H9 (cell line): ENCODE data around the gene UCHL1. TPM values are rescaled to one million over a fixed set of nuclear protein-coding genes. Genes with fewer than 3 reads are reported as not detected.

ENCODE experiments used
- DNase-seq: peaks from one replicate; pipeline ENCODE4 v3.0.0-alpha.2; 2017
- H2AFZ ChIP-seq: one replicate; pipeline ENCODE4 v1.6.1; 2013; ENCODE audit warnings: mild to moderate bottlenecking, low read length, control low read depth, moderate library complexity
- H2AK5ac ChIP-seq: 2 replicates; pipeline ENCODE4 v1.6.1; 2013; ENCODE audit warnings: low read length, control low read depth, mixed read lengths; ENCODE audit not compliant: insufficient read length
- H2BK120ac ChIP-seq: one replicate; pipeline ENCODE4 v1.6.1; 2013; ENCODE audit warnings: low read depth, mild to moderate bottlenecking, low read length, control low read depth, inconsistent platforms; ENCODE audit not compliant: poor library complexity, severe bottlenecking
- H2BK12ac ChIP-seq: 2 replicates; pipeline ENCODE4 v1.6.1; 2013; ENCODE audit warnings: low read length, control low read depth, mixed read lengths, low read depth; ENCODE audit not compliant: insufficient read length
- H2BK15ac ChIP-seq: 2 replicates; pipeline ENCODE4 v1.6.1; 2013; ENCODE audit warnings: low read depth, low read length, control low read depth
- H2BK20ac ChIP-seq: one replicate; pipeline ENCODE4 v1.6.1; 2013; ENCODE audit warnings: low read depth, mild to moderate bottlenecking, low read length, control low read depth, inconsistent platforms; ENCODE audit not compliant: poor library complexity, severe bottlenecking
- H2BK5ac ChIP-seq: 2 replicates; pipeline ENCODE4 v1.6.1; 2013; ENCODE audit warnings: low read length, control low read depth, mixed read lengths; ENCODE audit not compliant: insufficient read length
- H3K14ac ChIP-seq: 2 replicates; pipeline ENCODE4 v1.6.1; 2013; ENCODE audit warnings: low read length, control low read depth; ENCODE audit not compliant: insufficient read depth
- H3K18ac ChIP-seq: 2 replicates; pipeline ENCODE4 v1.6.1; 2013; ENCODE audit warnings: low read depth, mild to moderate bottlenecking, mixed read lengths, low read length, control low read depth; ENCODE audit not compliant: insufficient read length
- H3K23ac ChIP-seq: 2 replicates; pipeline ENCODE4 v1.6.1; 2013; ENCODE audit warnings: low read length, control low read depth, mixed read lengths, low read depth; ENCODE audit not compliant: insufficient read length
- H3K23me2 ChIP-seq: 2 replicates; pipeline ENCODE4 v1.6.1; 2013; ENCODE audit warnings: low read depth, mild to moderate bottlenecking, mixed read lengths, low read length, control low read depth; ENCODE audit not compliant: insufficient read length, poor library complexity, severe bottlenecking
- H3K27ac ChIP-seq: 2 replicates; pipeline ENCODE4 v1.5.1; 2013; ENCODE audit warnings: low read length, control low read depth, mixed read lengths, low read depth; ENCODE audit not compliant: insufficient read length
- H3K27me3 ChIP-seq: 2 replicates; pipeline ENCODE4 v1.6.1; 2013; ENCODE audit warnings: low read length, control low read depth, inconsistent platforms; ENCODE audit not compliant: insufficient read depth
- H3K4ac ChIP-seq: 2 replicates; pipeline ENCODE4 v1.6.1; 2013; ENCODE audit warnings: low read depth, mild to moderate bottlenecking, control low read depth, inconsistent platforms, low read length, moderate library complexity
- H3K4me1 ChIP-seq: 2 replicates; pipeline ENCODE4 v1.6.1; 2013; ENCODE audit warnings: low read length, control low read depth, inconsistent platforms; ENCODE audit not compliant: insufficient read depth
- H3K4me2 ChIP-seq: 2 replicates; pipeline ENCODE4 v1.6.1; 2013; ENCODE audit warnings: low read length, control low read depth, mixed read lengths; ENCODE audit not compliant: insufficient read length, insufficient read depth
- H3K56ac ChIP-seq: 2 replicates; pipeline ENCODE4 v1.6.1; 2013; ENCODE audit warnings: low read depth, mild to moderate bottlenecking, mixed read lengths, low read length, control low read depth; ENCODE audit not compliant: insufficient read length
- H3K79me1 ChIP-seq: 2 replicates; pipeline ENCODE4 v1.6.1; 2013; ENCODE audit warnings: low read depth, mild to moderate bottlenecking, moderate library complexity, low read length, control low read depth, inconsistent platforms; ENCODE audit not compliant: insufficient read depth, poor library complexity, severe bottlenecking
- H3K79me2 ChIP-seq: 2 replicates; pipeline ENCODE4 v1.6.1; 2013; ENCODE audit warnings: low read length, control low read depth, inconsistent platforms; ENCODE audit not compliant: insufficient read depth
- H3K9ac ChIP-seq: 2 replicates; pipeline ENCODE4 v1.6.1; 2013; ENCODE audit warnings: low read length, control low read depth, mixed read lengths; ENCODE audit not compliant: insufficient read length; ENCODE audit errors: extremely low read depth
- H3K9me3 ChIP-seq: one replicate; pipeline ENCODE4 v1.6.1; 2013; ENCODE audit warnings: low read depth, low read length, inconsistent platforms; ENCODE audit not compliant: control insufficient read depth
- H3T11ph ChIP-seq: one replicate; pipeline ENCODE4 v1.6.1; 2013; ENCODE audit warnings: mild to moderate bottlenecking, low read length, control low read depth, inconsistent platforms
- H4K20me1 ChIP-seq: one replicate; pipeline ENCODE4 v1.6.1; 2013; ENCODE audit not compliant: control insufficient read depth, insufficient read length, insufficient read depth
- H4K5ac ChIP-seq: 2 replicates; pipeline ENCODE4 v1.6.1; 2013; ENCODE audit warnings: low read depth, mild to moderate bottlenecking, mixed read lengths, low read length, control low read depth; ENCODE audit not compliant: insufficient read length
- H4K8ac ChIP-seq: replicated peaks from 2 replicates; pipeline ENCODE4 v1.6.1; 2013; ENCODE audit warnings: low read length, control low read depth, mixed read lengths, low read depth; ENCODE audit not compliant: insufficient read length
- H4K91ac ChIP-seq: 2 replicates; pipeline ENCODE4 v1.6.1; 2013; ENCODE audit warnings: low read depth, mild to moderate bottlenecking, moderate library complexity, mixed read lengths, low read length, control low read depth; ENCODE audit not compliant: insufficient read length
- H3K27ac Mint-ChIP-seq, 3 experiments: 2 replicates in 2 of 3; 3 replicates in 1 of 3; pipeline ENCODE4 v1.8.0; 2020 to 2021; ENCODE audit warnings: mixed read lengths in 3 of 3, mild to moderate bottlenecking in 1 of 3, moderate library complexity in 1 of 3
- H3K27me3 Mint-ChIP-seq: 2 replicates; pipeline ENCODE4 v1.8.0; 2021; ENCODE audit warnings: low read depth, mild to moderate bottlenecking, moderate library complexity, mixed read lengths
- H3K36me3 Mint-ChIP-seq, 3 experiments: 2 replicates in 2 of 3; 3 replicates in 1 of 3; pipeline ENCODE4 v1.8.0; 2020 to 2021; ENCODE audit warnings: low read depth in 3 of 3, mixed read lengths in 3 of 3; ENCODE audit not compliant: insufficient read depth in 1 of 3
- H3K4me1 Mint-ChIP-seq, 2 experiments: 2 replicates each; pipeline ENCODE4 v1.8.0; 2020; ENCODE audit warnings: mixed read lengths in 2 of 2
- H3K4me3 Mint-ChIP-seq, 2 experiments: 2 replicates in 1 of 2; 3 replicates in 1 of 2; pipeline ENCODE4 v1.8.0; 2020 to 2021; ENCODE audit warnings: mild to moderate bottlenecking in 2 of 2, mixed read lengths in 2 of 2, moderate library complexity in 1 of 2
- H3K9me3 Mint-ChIP-seq, 2 experiments: 2 replicates in 1 of 2; 3 replicates in 1 of 2; pipeline ENCODE4 v1.8.0; 2020; ENCODE audit warnings: mild to moderate bottlenecking in 2 of 2, mixed read lengths in 2 of 2, moderate library complexity in 1 of 2
- CTCF ChIP-seq: fragments of 200-600 bp; sonication (generic); conservative IDR thresholded peaks from 3 replicates; pipeline ENCODE4 v1.8.0; 2021; ENCODE audit warnings: antibody characterized with exemption, mild to moderate bottlenecking
- WGBS: extraction: QIAGEN DNeasy Blood & Tissue Kit; methylation state at CpG from one replicate; pipeline ENCODE4 v1.1.7; 2013; ENCODE audit warnings: missing lambda C conversion rate, low lambda C conversion rate, mixed read lengths; ENCODE audit not compliant: insufficient read length; ENCODE audit errors: extremely low coverage; 5-methylcytosine and 5-hydroxymethylcytosine counted together
- total RNA-seq: library from RNA; stranded (reverse); gene quantifications from 2 replicates; pipeline ENCODE4 v1.2.1, GENCODE V29; 2021

UCHL1 gene
- total RNA-seq, 1 experiment from 2014 or later = 513 TPM

- Histone ChIP-seq H2BK120ac (no peak overlapping the region), H3K4ac (no peak overlapping the region), H3K9ac (no peak overlapping the region), H3K23ac (no peak overlapping the region), H2AK5ac (no peak overlapping the region), H3K4me2 (no peak overlapping the region), H3K9me3 (no peaks in the 10 kb centered on the region), H3K14ac (no peak overlapping the region), H2BK20ac (no peak overlapping the region), H2BK12ac (no peak overlapping the region), H2BK5ac (no peak overlapping the region), H3K18ac (no peak overlapping the region), H3K56ac (no peak overlapping the region), H2AFZ (no peak overlapping the region), H4K5ac (no peak overlapping the region), H3T11ph (no peak overlapping the region), H4K91ac (no peak overlapping the region), H3K27me3 (no peaks in the 10 kb centered on the region), H2BK15ac (no peak overlapping the region), H4K8ac (no peak overlapping the region), H3K27ac (no peak overlapping the region), H3K79me1 (no peaks in the 10 kb centered on the region), H3K4me1 (no peaks in the 10 kb centered on the region), H3K79me2 (no peaks in the 10 kb centered on the region; the same call in 1 of the 2 replicates), H3K23me2 (peaks cover 13% of the 10 kb centered on the region), H4K20me1 (no peaks in the 10 kb centered on the region)
- no peaks in the 10 kb centered on the region for H3K27me3 Mint-ChIP-seq
- peaks cover 72 to 92% (median 89%) of the 10 kb centered on the region in 3 experiments for H3K36me3 Mint-ChIP-seq
- peaks cover 11 to 17% of the 10 kb centered on the region in 2 experiments for H3K4me1 Mint-ChIP-seq
- H3K4me3 Mint-ChIP-seq = no peak overlapping the region
- H3K9me3 Mint-ChIP-seq = no peaks in the 10 kb centered on the region
- no peak for TF ChIP-seq CTCF
- WGBS = no CpG with 5 or more reads among the region's 6 CpGs
- DNase-seq = no peak
- no peak overlapping the region for H3K27ac Mint-ChIP-seq
Observed at GRCh38 chr4:41262198-41262597, 5.5 kb downstream of the UCHL1 start.
